Cardiac muscle cell (in vitro differentiated cells and primary cell): ENCODE results near the gene NFYA. TPM values are rescaled to one million over a fixed set of nuclear protein-coding genes. Genes with fewer than 3 reads are reported as not detected.

Experiments
- DNase-seq, 2 donors: peaks; one replicate each; pipeline versions ENCODE4 v3.0.0 to v3.0.0-alpha.2; 2010 to 2017; ENCODE audit warnings: low read depth in 1 of 2, low spot score in 1 of 2
- H3K27ac ChIP-seq: fragments of 200-600 bp; sonication (generic); 2 replicates; pipeline ENCODE4 v1.5.1; 2016
- H3K27me3 ChIP-seq: fragments of 200-600 bp; sonication (generic); 2 replicates; pipeline ENCODE4 v1.6.0; 2016; ENCODE audit warnings: control low read depth
- H3K36me3 ChIP-seq: fragments of 200-600 bp; sonication (generic); 2 replicates; pipeline ENCODE4 v1.5.1; 2016; ENCODE audit warnings: control low read depth
- H3K4me1 ChIP-seq: fragments of 200-600 bp; sonication (generic); 2 replicates; pipeline ENCODE4 v1.8.1; 2017; ENCODE audit warnings: low read depth, mild to moderate bottlenecking, mixed run types
- H3K4me3 ChIP-seq: fragments of 200-600 bp; sonication (generic); 2 replicates; pipeline ENCODE4 v1.5.1; 2016; ENCODE audit warnings: mild to moderate bottlenecking
- H3K9me3 ChIP-seq: fragments of 200-600 bp; sonication (generic); 2 replicates; pipeline ENCODE4 v1.5.1; 2017; ENCODE audit warnings: low read depth, mild to moderate bottlenecking, control low read depth
- polyA plus RNA-seq: library from polyadenylated mRNA; unstranded; fragments of >200 nt; fragmentation: Nextera tagmentation; extraction: Ambion mirVana; gene quantifications from 2 replicates; pipeline ENCODE4 v1.2.1, GENCODE V29; 2016
- total RNA-seq: library from RNA; depleted of rRNA; stranded (reverse); fragments of >200 nt; gene quantifications from 2 replicates; pipeline ENCODE4 v1.2.3, GENCODE V29; 2016
- TF ChIP-seq, protein P1 (sequence below): IDR thresholded peaks from 2 replicates; pipeline ENCODE4 v1.5.1; 2012; ENCODE audit warnings: low read depth, mild to moderate bottlenecking, low read length

NFYA gene
- total and polyA plus RNA-seq, 2 experiments from 2014 or later = 8.0 to 14.4 TPM

- no peaks in the 10 kb centered on the region for H3K36me3 ChIP-seq
- DNase-seq = no peak
- H3K4me1 ChIP-seq = no peaks in the 10 kb centered on the region
- H3K27ac ChIP-seq = no peak overlapping the region
- H3K27me3 ChIP-seq = no peaks in the 10 kb centered on the region
- no peaks in the 10 kb centered on the region for H3K9me3 ChIP-seq
- TF ChIP-seq, protein P1, sequence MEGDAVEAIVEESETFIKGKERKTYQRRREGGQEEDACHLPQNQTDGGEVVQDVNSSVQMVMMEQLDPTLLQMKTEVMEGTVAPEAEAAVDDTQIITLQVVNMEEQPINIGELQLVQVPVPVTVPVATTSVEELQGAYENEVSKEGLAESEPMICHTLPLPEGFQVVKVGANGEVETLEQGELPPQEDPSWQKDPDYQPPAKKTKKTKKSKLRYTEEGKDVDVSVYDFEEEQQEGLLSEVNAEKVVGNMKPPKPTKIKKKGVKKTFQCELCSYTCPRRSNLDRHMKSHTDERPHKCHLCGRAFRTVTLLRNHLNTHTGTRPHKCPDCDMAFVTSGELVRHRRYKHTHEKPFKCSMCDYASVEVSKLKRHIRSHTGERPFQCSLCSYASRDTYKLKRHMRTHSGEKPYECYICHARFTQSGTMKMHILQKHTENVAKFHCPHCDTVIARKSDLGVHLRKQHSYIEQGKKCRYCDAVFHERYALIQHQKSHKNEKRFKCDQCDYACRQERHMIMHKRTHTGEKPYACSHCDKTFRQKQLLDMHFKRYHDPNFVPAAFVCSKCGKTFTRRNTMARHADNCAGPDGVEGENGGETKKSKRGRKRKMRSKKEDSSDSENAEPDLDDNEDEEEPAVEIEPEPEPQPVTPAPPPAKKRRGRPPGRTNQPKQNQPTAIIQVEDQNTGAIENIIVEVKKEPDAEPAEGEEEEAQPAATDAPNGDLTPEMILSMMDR = no peak
- no peak overlapping the region for H3K4me3 ChIP-seq
These were observed 62.5 kb downstream of the NFYA start for GRCh38 chr6:41135062-41135832.

- DNase-seq = no peak
- H3K4me3 ChIP-seq = no peak overlapping the region
- H3K9me3 ChIP-seq = no peaks in the 10 kb centered on the region
- TF ChIP-seq, protein P1 = no peak
- no peak overlapping the region for H3K27ac ChIP-seq
- no peaks in the 10 kb centered on the region for H3K4me1 ChIP-seq
- H3K27me3 ChIP-seq = no peaks in the 10 kb centered on the region
- no peaks in the 10 kb centered on the region for H3K36me3 ChIP-seq
These were observed 64.1 kb downstream of the NFYA start for GRCh38 chr6:41136911-41137310.

- no peak for DNase-seq
- Histone ChIP-seq H3K9me3 (no peaks in the 10 kb centered on the region), H3K27me3 (no peaks in the 10 kb centered on the region), H3K4me1 (no peaks in the 10 kb centered on the region), H3K36me3 (no peaks in the 10 kb centered on the region), H3K4me3 (no peak overlapping the region), H3K27ac (no peak overlapping the region)
- TF ChIP-seq, protein P1 = no peak
These were observed 75.1 kb downstream of the NFYA start for GRCh38 chr6:41147917-41148316.

Other genes with a start within 250 kb of the NFYA start
- 7.6 and 13.9 TPM in 2 replicates for gene UNC5CL, start 33.8 kb upstream of the NFYA start, total RNA-seq
- 3.3 and 5.3 TPM in 2 replicates for gene UNC5CL, start 33.8 kb upstream of the NFYA start, polyA plus RNA-seq
- not detected in 2 replicates for gene TSPO2, start 30.5 kb upstream of the NFYA start, total RNA-seq
- not detected in 2 replicates for gene TSPO2, start 30.5 kb upstream of the NFYA start, polyA plus RNA-seq
- 135 and 172 TPM in 2 replicates for gene APOBEC2, start 19.8 kb upstream of the NFYA start, total RNA-seq
- gene APOBEC2, start 19.8 kb upstream of the NFYA start, polyA plus RNA-seq = 107 and 156 TPM in 2 replicates
- gene OARD1, start 618 bp upstream of the NFYA start, total RNA-seq = 22.4 and 27.5 TPM in 2 replicates
- gene OARD1, start 618 bp upstream of the NFYA start, polyA plus RNA-seq = 56.3 and 80.0 TPM in 2 replicates
- not detected in 2 replicates for gene TREML1, start 81.4 kb downstream of the NFYA start, total RNA-seq
- gene TREML1, start 81.4 kb downstream of the NFYA start, polyA plus RNA-seq = not detected in 2 replicates
- gene TREM2, start 90.1 kb downstream of the NFYA start, total RNA-seq = not detected in 2 replicates
- not detected in 2 replicates for gene TREM2, start 90.1 kb downstream of the NFYA start, polyA plus RNA-seq
- not detected in 2 replicates for gene TREML2, start 128.2 kb downstream of the NFYA start, total RNA-seq
- not detected in 2 replicates for gene TREML2, start 128.2 kb downstream of the NFYA start, polyA plus RNA-seq
- gene TREML4, start 155.4 kb downstream of the NFYA start, total RNA-seq = not detected in 2 replicates
- gene TREML4, start 155.4 kb downstream of the NFYA start, polyA plus RNA-seq = not detected in 2 replicates
- gene TREM1, start 213.7 kb downstream of the NFYA start, total RNA-seq = not detected in 2 replicates
- gene TREM1, start 213.7 kb downstream of the NFYA start, polyA plus RNA-seq = not detected in 2 replicates